Renal cortex interstitium (tissue), 11 donors: ENCODE data around the gene R3HDM4. TPM values are rescaled to one million over a fixed set of nuclear protein-coding genes. Genes with fewer than 3 reads are reported as not detected.
"Not testable (repeated sequence)": the region's sequence is repeated elsewhere in the genome, so short reads cannot be mapped to it uniquely, and the experiment has no call there.

ENCODE experiments used
- DNase-seq, 11 donors: peaks; one replicate each; pipeline ENCODE4 v3.0.0-alpha.2; 2013; ENCODE audit warnings: low read depth in 9 of 11, low spot score in 4 of 11; ENCODE audit errors: extremely low read depth in 1 of 11
- polyA plus RNA-seq, 3 donors: library from polyadenylated mRNA; unstranded; fragments of 120-200 nt; gene quantifications; one replicate each; pipeline ENCODE4 v1.2.1, GENCODE V29; 2013; ENCODE audit not compliant: insufficient read length in 3 of 3

Gene R3HDM4
- polyA plus RNA-seq, 3 donors: 33.7 to 55.0 (median 49.0) TPM

GRCh38 chr19:885536-886224, 27.3 kb downstream of the R3HDM4 start:
- no peak for DNase-seq

DNA sequence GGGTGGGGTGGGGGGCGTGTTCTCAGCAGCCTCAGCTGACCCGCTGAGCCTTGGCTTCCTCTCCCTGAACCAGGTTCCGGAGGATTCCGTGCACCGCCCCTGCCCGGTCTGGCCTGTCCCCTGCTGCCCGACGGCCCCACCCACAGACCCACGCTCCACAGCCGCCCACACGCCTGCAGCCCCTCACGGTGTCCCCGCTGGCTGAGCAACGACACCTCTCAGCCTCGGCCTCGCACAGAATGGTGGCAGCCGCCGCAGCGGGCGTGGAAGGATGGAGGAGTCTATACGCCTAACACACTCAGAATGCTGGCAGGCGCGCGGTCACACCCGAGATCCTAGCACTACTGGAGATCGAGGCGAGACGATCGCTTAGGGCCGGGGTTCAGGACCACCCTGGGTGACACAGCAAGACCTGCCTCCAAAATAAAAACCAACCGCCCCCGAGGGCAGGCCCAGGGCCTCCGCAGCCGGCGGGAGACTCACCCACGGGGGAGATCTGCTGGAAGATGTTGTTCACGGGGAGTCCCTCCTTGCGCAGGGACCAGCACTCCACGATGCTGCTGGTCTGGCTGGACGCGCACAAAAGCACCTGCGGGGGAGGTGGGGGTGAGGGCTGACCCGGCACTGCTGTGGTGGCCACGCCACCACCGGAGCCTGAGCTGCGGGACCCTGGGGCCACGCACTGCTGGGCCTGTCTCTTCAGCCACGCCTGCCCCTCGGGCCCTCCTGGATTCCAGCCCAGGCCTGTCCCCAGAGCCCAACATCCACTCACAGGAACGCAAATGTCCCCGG, 28.4 kb downstream of the R3HDM4 start:
- DNase-seq: no peak

DNA sequence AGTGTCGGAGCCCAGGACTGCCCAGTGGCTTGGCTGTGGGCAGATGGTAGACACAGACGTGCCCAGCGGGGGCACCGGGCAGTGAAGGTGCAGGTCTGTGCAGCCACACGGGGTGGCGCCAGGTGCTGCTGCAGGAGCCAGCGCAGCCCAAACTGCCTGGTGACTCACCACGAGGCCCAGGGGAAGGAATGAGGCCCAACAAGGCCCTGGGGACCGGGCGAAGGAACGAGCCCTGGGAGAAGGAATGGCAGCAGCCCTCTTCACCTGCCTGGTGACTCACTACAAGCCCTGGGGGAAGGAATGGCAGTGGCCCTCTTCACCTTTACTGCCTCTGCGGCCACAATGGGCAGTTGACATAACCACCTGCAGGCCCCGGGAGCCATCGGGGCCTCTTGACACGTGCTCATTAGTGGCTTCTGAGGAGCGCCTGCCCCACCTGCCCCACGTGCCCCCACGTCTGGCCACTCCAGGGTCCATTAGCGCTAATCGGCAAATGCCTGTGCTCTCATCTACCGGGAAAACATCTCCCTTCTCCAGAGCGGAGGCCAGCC, 29.3 kb downstream of the R3HDM4 start:
- DNase-seq: no peak

DNA sequence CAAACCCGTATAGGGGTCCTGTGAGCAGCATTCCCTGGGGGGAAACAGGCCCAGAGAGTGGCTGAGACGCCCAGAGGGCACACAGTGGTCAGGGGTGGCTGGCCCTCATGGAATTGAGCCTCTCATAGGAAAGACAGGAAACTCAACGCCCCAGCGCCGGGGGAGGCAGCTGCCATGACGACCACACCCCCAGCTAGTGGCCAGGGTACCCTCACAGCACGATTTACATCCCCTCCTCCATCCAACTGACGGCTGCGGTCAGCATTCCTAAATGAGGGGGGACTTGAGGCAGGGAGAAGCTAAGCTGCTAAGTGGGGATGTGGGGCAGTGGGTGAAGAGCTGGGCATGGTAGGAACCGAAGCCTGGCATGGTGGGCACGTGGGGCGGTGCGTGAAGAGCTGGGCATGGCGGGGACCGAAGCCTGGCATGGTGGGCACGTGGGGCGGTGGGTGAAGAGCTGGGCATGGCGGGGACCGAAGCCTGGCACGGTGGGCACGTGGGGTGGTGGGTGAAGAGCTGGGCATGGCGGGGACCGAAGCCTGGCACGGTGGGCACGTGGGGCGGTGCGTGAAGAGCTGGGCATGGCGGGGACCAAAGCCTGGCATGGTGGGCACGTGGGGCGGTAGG, 30.0 kb downstream of the R3HDM4 start:
- DNase-seq: no peak

DNA sequence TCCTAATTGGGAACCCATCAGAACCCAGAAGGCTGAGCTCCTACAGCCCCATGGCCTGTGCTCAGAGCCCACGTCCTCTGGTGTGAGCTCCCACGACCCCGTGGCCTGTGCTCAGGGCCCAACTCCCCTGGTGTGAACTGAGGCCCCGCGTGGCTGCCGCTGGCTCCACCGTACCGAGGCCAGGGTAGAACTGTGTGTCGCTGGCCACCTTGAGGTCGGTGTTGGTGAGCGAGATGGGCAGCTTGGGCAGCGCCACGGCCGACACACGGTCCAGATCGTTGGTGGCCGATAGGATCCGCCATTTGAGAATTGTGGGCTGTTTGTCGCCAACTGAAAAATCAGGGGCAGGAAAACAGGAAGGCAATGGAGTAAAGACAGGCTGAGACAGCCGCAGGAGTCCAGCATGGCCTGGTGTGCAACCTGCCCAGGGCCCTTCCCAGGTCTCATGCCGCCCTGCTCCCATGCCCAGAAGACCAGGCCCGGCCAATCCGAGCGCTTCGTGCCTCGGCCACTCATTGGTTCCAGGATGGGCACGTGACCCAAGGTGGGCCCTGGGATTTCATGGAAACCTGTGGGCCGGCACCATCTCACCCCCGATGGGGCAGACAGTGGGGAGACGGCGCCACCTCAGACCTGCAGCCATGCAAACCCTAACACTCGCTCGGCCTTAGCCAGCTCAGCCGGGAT, 31.5 kb downstream of the R3HDM4 start:
- no peak for DNase-seq

DNA sequence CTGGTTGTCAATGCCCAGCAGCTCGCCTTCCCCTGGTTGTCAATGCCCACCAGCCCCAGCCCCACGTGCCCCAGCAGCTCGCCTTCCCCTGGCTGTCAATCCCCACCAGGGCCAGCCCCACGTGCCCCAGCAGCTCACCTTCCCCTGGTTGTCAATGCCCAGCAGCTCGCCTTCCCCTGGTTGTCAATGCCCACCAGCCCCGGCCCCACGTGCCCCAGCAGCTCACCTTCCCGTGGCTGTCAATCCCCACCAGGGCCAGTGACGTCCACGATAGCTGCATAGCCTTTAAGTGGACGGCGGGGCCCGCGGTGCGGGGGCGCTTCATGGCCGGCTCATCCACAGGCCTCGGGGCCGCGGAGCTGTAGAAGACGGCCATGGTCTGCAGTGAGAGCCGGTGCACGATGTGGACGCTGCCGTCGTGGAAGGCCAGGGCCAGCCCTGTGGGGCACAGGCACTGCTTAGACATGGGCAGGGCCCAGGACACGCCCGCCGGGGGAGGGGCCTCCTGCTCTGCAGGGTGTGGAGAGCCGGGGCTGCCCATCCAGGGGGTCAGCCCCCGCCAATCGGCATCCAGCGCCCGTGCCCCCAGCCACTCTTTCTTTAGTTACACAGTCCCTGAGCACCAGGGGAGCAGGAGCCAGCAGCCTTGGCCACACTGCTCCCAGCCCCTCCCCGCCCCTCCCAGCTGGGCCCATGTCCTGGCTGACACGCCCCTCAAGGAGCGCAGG, 33.1 kb downstream of the R3HDM4 start:
- no peak for DNase-seq

- not testable (repeated sequence) for DNase-seq
These were observed 34.1 kb downstream of the R3HDM4 start for GRCh38 chr19:878751-879561.

DNA sequence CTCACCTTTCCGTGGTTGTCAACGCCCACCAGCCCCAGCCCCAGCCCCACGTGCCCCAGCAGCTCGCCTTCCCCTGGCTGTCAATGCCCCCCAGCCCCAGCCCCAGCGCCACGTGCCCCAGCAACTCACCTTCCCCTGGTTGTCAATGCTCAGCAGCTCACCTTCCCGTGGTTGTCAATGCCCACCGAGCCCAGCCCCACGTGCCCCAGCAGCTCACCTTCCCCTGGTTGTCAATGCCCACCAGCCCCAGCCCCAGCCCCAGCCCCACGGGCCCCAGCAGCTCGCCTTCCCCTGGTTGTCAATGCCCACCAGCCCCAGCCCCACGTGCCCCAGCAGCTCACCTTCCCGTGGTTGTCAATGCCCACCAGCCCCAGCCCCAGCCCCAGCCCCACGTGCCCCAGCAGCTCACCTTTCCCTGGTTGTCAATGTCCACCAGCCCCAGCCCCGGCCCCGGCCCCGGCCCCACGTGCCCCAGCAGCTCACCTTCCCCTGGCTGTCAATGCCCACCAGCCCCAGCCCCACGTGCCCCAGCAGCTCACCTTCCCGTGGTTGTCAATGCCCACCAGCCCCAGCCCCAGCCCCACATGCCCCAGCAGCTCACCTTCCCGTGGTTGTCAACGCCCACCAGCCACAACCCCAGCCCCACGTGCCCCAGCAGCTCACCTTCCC, 34.9 kb downstream of the R3HDM4 start:
- not testable (repeated sequence) for DNase-seq

DNA sequence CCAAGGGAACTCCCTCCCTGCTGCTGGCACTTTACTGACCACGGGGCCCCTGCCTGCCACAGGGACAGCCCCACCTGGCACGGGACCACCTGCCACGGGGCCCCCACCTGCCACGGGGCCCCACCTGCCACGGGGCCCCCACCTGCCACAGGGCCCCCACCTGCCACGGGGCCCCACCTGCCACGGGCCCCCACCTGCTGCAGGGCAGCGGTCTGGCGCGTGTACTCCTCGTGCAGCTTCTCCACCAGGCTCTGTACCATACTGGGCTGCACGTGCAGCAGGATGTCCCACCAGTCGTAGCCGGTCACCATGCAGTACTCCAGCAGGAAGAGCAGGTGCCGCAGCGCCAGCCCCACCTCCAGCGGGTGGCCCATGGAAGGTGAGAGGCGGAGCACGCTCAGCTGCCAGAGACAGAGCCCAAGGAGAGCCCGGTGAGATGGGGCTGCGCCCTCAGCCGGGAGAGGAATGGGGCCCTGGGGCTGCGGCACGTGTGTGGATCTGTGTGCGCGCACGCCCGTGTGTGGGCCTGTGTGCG, 36.2 kb downstream of the R3HDM4 start:
- no peak for DNase-seq

DNA sequence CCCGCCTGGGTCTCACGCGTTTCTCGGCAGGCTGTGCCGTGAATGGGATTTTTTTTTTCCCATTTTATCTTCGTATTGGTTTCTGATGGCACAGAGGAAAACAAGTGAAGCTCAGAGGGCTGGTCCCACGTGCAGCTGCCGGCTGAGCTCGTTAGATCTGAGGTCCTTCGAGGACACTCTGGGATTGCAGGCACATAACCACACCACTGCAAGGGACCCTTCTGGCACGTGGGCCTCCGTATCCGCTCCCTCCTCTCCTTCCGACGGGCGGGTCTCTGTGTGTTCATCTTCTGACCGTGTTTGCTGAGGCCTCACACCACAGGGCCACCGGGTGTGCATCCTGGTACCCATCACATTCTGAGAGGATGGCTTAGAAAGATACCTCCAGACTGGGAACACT, 36.9 kb downstream of the R3HDM4 start:
- no peak for DNase-seq

DNA sequence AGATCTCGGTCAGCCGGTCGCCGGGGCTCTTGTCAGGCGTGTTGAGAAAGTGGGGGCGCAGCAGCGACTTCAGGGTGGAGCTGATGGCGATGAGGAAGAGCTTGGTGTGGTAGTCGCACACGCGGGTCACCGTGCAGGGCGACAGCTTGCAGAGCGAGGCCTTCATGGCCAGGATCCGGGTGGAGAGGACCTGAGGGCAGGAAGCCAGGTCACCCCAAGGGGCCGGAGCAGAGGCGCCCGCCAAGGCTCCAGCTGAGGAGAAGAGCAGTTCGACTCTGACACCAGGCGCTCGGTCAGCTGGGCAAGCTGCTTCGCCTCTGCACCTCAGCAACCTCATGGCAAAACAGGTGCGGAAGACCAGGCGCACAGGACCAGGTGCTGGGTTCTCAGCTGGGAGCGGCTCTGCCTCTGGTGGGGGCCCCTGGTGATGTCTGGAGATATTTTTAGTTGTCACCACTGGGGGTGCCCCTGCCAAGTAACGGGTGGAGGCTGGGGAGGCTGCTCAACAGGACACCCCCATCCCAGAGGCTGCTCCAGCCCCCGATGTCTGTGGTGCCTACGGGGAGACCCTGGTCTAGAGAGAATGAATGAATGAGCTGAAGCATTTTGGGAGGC, 37.6 kb downstream of the R3HDM4 start:
- DNase-seq: no peak

DNA sequence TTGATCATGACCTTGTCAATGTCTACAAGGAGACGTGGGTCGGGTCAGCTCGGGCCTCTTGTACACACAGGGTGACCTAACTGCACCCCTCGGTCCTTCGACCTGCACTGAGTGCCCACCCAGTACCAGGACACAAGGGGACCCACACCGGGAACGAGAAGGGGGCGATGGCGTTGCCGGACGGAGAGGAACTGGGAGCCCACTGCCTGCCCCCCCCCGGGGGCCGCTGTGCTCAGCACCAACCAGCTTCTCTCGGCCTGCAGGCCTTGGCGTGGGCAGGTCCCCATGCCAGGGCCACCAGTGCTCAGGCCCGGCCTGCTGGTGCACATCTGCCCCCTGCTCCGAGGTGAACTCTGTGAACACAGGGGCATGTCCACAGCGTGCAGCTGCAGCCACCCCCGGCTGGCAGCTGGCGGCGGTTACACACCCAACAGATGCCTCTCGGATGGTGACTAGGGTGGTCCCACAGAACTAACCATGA, 39.4 kb downstream of the R3HDM4 start:
- no peak for DNase-seq

- DNase-seq: no peak
These were observed 39.9 kb downstream of the R3HDM4 start for GRCh38 chr19:873084-873483.

DNA sequence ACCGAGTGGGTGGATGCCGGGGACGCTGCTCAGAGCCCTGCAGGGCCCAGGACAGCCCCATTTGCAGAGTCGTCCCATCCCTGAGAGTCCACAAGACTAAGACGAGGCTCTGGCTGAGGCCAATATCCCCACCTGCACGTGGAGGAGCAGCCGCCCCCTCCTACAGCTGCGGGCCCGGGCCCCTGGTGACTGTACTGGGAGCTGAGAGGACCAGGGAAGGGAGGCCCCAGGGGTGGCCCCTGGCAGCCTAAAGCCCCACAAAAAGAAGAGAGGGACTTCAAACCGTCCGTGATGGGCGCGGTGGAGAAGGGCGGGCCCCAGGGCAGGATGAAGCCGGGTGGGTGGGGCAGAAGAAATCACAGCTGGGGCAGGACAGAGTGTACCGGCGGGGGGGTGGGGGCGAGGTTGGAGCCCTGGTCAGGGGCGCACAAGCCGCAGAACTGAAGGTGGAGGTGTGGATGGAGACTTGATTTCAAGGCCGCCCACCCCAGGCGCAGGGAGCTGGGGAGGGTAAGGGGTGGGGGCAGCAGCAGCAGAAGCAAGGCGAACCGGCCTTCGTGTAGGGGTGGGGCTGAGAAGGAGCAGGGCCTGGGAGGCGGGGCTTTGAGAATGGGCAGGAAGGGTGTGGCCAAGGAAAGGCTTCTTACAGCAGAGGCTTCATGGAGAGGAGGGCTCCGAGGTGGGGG, 40.6 kb downstream of the R3HDM4 start:
- DNase-seq: no peak

DNA sequence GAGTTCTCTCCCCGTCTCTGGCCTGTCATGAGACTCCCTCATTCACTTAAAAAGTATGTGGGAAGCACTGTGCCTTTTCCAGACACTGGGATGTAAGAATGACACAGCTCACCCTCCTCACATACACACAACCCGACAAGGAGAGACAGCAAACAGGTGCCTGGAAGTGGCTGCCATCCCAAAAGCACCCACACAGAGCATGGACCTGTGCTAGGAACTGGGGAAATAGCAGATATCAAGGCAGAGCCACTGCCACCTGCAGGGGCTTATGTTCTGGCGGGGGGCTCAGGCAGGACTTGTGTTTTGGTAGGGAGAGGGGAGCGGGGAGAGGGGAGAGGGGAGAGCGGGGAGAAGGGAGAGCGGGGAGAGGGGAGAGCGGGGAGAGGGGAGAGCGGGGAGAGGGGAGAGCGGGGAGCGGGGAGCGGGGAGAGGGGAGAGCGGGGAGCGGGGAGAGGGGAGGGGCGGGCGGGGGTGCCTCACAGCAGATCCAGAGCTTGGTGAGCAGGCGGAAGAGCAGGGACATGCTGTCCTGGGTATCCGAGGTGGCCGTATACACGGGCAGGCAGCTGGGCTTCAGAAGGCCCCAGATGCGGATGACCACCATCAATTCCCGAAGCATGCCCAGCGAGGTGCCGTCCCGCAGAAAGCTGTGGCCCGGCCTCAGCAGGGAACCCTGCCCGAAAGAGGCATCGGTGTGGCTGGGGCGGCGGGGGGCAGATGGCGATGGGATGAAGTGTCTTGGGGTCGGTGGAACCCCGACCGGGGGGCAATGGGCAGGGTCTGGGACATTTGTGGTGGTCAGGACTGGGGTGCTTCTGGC, 41.4 kb downstream of the R3HDM4 start:
- DNase-seq: no peak
